Transverse colon (tissue), 3 donors: ENCODE results near the gene DMAC2.

ENCODE experiments used
- EP300 ChIP-seq: sonication (generic); formaldehyde crosslinking; IDR thresholded peaks from one replicate; pipeline ENCODE4 v1.6.1; 2017; ENCODE audit warnings: antibody characterized with exemption, low read depth
- POLR2A ChIP-seq: fragments of 450-650 bp; IDR thresholded peaks from one replicate; pipeline ENCODE4 v1.6.1; 2016; ENCODE audit warnings: antibody characterized with exemption, mild to moderate bottlenecking, moderate library complexity
- TF ChIP-seq, protein P1 (sequence below), 5 experiments: fragments of 200-600 bp in 3 of 5; fragments of 450-650 bp in 2 of 5; sonication (generic) in 3 of 5; IDR thresholded peaks; 1 replicate in 2 of 5; 2 replicates in 3 of 5; pipeline ENCODE4 v1.5.1; 2016 to 2017; ENCODE audit warnings: antibody characterized with exemption in 5 of 5, inconsistent platforms in 3 of 5, mild to moderate bottlenecking in 2 of 5, moderate library complexity in 1 of 5

DNA sequence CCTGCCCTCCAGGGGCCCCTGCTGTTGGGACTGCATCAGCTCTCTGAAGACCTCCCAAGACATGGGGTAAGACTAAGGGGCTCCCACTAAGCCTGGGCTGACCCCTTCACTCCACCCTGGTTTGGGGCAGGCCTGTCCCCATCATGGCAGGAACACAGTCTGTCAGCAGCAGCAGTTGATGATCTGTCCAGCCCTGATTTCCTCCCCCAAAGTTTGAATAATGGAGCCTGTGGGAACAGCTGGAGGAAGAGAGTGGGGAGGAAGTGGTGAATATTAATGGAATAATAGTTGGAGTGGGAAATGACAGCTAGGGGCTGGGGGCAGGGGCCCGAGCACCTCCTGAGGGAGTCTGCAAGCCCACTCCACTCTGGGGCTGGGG, 11.2 kb downstream of the DMAC2 start:
- TF ChIP-seq POLR2A: no peak
- TF ChIP-seq, protein P1, sequence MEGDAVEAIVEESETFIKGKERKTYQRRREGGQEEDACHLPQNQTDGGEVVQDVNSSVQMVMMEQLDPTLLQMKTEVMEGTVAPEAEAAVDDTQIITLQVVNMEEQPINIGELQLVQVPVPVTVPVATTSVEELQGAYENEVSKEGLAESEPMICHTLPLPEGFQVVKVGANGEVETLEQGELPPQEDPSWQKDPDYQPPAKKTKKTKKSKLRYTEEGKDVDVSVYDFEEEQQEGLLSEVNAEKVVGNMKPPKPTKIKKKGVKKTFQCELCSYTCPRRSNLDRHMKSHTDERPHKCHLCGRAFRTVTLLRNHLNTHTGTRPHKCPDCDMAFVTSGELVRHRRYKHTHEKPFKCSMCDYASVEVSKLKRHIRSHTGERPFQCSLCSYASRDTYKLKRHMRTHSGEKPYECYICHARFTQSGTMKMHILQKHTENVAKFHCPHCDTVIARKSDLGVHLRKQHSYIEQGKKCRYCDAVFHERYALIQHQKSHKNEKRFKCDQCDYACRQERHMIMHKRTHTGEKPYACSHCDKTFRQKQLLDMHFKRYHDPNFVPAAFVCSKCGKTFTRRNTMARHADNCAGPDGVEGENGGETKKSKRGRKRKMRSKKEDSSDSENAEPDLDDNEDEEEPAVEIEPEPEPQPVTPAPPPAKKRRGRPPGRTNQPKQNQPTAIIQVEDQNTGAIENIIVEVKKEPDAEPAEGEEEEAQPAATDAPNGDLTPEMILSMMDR (IDR thresholded peaks at IDR 0.05): no peak
- TF ChIP-seq EP300: no peak
